ENCODE measurements around the gene MAGI2.

DNA sequence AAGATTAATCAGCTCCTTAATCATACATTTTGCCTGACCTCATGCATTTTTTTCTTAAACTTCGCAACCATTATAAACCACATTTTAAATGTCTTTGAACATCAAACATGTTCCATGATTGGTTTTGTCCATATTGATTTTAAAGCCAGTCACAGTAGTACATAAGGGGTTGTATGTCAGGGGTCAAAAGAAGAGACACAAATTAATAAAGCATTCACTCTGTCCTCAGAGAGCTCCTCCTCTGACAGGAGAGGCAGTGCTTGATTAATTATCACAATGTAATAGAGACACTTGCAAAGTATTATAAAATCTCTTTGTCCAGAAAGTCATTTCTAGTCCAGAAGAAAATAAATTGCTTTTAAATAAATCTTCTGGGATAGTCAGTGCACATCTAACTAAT lies 195.5 kb downstream of the MAGI2 start:
- TF ChIP-seq POLR2AphosphoS5 (IDR thresholded peaks at IDR 0.05) (no peak), CTCF (IDR thresholded peaks at IDR 0.05) (no peak), POLR2A (IDR thresholded peaks at IDR 0.05) (no peak)

Data from suprapubic skin (tissue), 4 donors.